CD4-positive, alpha-beta T cell treated with Interferon gamma for 1 hour (primary cell): Measurements from ENCODE around the gene IDH2.
A peak's percentile ranks its signal among the peaks of the same experiment; 100 is the strongest.
"Not testable (repeated sequence)": the region's sequence is repeated elsewhere in the genome, so short reads cannot be mapped to it uniquely, and the experiment has no call there.

Experiments used
- DNase-seq: peaks from one replicate; pipeline ENCODE4 v3.0.0-alpha.2; 2020

Gene IDH2

DNA sequence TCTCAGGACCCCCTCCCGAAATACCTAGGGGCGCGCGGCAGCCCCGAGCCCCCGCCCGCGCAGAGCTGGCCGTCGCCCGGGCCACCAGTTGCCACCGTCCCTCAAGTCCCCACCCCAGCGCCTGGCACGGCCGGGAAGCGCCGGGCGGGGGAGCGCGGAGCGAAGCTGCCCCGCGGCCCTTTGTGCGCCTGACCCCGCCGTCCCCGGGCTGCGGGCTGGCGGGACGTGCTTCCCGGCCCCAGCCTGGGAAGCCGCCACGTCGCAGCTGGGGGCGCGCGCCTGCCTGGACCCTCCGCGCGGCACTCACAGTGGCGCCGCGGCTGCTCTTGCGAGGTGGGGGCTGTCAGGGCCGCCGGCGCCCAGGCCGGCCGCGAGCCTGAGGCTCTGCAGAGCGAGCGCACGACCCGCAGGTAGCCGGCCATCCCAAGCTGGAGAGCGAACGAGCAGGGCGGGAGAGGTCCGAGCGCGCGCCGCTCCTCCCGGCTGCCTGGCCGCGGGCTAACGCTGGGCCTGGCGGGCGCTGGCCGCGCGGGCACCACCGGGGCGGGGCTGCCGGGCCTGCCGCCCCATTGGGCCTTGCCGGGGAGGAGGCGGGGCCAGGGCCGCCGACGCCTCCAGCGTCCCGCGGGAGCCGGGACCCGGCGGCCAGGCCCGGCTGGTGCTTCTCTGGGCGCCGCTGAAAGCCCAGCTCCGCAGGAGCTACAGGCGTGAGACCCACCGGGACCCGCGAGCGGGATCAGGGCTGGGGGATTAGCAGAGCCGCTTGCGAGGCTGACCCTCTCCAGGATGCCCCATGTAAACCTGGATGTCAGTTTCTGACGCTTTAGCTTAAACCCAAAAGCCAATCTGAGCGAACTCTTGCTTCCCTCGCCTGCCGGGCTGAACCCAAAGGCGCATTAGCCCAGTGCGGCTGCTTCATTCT is at the start of gene IDH2:
TSS of gene IDH2 (minus strand) at position 500 of the 922 bp plus-strand sequence. CDS start at position 422, 78 bp downstream.
- peak; percentile 64 for DNase-seq

DNA sequence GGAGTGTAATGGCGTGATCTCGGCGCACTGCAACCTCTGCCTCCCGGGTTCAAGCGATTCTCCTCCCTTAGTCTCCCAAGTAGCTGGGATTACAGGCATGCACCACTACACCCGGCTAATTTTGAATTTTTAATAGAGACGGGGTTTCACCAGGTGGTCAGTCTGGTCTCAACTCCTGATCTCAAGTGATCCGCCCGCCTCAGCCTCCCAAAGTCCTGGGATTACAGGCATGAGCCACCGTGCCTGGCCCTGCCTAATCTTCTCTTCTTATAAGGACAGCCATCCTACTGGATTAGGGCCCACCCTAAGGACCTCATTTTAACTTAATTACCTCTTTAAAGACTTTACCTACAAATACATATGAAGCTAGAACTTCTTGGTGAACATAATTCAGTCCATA is 48.3 kb upstream of the IDH2 start:
- DNase-seq = not testable (repeated sequence)

DNA sequence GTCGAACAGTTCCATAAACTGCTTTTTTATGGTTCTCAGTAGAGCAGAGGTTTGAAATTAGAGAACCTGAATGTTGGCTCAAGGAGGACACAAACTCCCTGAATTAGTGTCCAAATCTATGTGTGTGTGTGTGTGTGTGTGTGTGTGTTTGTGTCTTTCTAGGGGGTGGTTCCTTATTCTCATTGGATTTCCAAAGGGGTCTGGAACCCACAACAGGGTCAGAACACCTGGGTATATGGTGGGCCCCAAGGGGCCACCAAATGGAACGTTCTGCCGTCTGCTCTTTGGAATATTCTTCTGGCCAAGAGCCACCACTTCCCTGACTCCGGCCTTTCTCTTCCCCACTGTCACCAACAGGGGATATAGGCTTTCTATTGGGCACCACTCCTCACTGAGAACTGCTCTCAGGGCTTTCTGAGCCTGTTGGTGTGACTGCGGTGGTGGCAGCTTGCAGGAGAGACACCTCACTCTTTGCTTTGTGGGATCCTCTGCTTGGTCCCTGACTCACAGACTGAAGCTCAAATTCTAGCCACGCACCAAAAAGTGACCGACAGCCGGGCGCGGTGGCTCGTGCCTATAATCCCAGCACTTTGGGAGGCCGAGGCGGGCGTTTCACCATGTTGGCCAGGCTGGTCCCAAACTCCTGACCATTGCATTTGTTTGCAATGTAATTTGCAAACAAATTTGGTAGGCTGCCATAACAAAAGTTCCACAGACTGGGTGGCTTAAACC is 47.5 kb upstream of the IDH2 start:
- no peak for DNase-seq

DNA sequence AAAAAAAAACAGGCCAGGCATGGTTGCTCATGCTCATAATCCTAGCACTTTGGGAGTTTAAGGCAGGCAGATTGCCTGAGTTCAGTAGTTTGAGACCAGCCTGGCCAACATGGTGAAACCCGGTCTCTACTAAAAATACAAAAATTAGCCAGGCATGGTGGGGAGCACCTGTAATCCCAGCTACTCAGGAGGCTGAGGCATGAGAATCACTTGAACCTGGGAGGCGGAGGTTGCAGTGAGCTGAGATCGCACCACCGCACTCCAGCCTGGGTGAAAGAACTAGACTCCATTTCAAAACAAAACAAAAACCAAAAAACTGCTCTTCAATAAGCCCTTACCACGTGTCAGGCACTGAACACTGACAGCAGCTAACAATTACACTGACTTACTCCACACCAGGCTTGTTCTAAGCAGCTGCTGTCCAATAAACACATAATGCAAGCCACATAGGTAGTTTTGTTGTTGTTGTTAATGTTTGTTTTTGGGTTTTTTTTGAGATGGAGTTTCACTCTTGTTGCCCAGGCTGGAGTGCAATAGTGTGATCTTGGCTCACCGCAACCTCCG is 44.0 kb upstream of the IDH2 start:
- DNase-seq = not testable (repeated sequence)

DNA sequence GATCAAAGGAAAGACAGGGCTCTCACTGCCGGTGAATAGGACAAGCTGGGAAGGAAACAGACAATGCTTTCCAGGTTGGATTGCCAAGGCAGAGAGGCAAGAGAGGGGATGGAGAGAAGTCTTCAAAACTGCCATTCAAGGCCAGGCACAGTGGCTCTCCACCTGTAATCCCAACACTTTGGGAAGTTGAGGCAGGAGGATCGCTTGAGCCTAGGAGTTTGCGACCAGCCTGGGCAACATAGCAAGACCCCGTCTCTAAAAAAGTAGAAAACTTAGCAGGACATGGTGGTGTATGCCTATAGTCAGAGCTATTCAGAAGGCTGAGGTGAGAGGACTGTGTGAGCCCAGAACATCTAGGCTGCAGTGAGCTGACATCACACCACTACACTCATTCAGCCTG is 43.5 kb upstream of the IDH2 start:
- DNase-seq = no peak

DNA sequence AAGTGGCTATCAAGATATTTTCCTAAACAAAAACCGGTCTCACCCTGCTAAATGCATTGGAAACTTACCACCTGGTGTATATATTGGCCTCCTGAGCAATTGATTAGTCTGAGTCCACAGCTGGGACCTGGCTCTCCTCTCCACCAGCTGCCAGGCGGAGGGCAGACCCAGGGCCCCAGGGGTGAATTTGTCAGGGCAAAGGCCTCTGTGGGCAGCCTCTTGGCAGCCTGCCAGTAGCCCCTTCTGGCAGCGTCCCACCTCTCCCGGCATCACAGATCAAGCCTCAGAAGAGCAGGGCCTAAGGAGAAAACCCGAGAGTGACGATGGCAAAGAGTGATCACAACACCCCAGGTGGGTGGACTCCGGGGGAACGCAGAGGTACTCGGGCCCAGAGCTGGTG is 43.0 kb upstream of the IDH2 start:
- DNase-seq = no peak

DNA sequence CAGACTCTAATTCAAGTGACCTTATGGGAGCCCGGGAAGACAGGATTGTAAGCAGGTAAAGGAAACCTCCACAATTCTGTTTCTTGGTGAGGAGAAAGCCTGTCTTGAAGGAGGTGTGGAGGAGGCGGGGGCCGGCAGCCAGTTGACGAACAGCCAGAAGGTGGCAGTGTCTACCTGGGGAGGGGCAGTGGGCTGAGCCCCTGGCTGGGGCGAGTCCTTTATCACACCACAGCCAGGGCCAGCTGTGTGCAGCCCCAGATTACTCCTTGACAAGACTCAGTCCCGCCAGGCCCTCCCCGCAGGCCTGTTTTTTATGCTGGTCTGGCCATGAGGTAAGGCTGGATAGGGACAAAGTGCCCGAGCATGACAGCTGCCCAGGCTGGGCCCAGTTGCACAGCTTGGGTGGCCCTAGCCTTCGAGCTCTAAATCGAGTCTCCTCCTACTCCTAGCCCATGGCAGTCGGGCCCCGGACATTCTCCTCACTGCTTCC is 40.9 kb upstream of the IDH2 start:
- DNase-seq = peak; percentile 65

DNA sequence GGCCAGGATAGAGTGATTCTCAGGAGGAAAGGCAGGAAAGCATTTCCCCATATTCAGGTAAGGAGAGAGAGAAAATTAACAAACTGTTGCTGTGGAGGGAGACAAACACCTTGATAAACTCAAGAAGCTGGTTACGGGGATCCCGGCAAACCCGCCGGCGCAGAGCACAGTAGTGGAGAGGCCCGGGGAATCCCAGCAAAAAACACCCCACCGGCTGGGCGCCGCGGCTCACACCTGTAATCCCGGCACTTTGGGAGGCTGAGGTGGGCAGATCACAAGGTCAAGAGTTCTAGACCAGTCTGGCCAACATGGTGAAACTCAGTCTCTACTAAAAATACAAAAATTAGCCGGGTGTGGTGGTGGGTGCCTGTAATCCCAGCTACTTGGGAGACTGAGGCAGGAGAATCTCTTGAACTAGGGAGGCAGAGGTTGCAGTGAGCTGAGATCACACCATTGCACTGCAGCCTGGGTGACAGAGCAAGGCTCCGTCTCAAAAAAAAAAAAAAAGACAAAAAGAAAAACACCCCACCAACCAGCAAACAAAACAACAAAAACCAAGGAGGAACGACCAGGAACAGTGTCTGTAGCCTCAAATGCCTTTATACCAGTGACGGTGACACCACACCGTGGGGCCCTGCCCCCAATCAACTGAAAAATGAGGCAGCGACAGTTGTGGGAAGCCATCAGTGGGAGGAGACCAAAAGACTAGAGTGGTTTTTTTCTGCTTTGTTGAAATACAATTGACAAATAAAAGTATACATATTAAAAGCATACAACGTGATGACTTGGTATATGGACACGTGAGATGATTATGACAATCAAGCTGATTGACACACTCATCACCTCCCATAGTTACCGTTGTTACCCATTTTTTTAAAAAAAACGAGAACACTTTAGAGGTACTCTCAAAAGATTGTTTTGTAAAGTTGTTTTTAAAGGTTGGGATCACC is 40.2 kb upstream of the IDH2 start:
- DNase-seq = peak; percentile 47

DNA sequence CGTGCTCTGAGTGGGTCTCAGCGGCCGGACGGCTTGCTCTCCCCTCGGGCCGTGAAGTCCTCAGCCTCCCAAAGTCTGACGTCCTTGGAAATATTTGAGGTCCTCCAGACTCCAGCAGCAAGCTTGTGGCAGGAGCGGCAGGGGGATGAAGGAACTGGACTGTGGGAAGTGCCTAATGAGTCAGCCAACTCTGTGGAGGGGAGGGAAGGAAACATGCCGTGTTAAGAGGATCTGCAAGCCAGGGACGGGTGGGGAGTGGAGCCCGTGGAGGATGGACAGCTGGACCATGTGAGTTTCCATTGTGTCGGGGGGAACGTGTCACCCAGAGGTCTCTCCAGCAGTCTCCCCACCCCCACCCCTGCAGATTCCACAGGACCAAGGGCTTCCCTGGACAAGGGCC is 39.4 kb upstream of the IDH2 start:
- DNase-seq = no peak

DNA sequence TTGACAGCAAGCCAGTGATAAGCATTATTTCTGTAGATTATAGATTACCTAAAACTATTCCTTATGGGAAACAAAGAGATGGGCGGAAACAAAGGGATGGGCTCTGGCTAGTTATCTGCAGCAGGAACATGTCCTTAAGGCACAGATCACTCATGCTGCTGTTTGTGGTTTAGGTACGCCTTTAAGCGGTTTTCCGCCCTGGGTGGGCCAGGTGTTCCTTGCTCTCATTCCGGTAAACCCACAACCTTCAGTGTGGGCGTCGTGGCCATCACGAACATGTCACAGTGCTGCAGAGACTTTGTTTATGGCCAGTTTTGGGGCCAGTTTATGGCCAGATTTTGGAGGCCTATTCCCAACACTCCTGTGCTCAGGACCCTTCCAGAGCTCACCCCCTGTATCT is 37.3 kb upstream of the IDH2 start:
- DNase-seq = not testable (repeated sequence)

DNA sequence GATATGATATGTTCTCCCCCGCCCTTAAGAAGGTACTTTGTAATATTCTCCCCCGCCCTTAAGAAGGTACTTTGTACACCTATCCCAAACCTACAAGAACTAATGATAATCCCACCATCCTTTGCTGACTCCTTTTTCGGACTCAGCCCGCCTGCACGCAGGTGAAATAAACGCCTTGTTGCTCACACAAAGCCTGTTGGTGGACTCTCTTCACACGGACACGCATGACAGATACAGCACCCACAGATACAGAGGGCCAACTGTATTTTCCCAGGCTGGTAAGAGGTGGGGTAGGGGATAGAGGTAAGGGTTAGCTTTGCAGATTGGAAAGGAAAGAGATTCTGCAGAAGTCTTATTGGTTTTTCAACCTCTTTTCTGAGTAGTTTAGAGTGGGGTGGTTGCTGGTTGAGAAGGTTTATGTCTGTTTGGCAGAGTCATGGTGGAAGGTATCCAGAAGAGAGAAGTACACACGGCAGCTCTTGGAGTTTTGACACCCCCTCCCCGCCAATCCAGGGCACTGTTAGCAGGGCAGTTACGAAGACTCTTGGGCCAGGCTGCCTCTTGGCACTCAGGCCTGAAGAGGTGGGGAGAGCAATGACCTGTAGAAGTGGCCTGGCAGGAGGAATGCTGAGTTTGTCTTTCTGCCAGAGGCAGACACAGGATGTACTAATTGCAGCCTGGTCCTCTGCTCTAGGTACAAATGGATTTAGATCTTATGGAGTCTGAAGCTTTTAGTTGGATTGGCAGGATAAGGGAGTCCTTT is 36.0 kb upstream of the IDH2 start:
- no peak for DNase-seq

DNA sequence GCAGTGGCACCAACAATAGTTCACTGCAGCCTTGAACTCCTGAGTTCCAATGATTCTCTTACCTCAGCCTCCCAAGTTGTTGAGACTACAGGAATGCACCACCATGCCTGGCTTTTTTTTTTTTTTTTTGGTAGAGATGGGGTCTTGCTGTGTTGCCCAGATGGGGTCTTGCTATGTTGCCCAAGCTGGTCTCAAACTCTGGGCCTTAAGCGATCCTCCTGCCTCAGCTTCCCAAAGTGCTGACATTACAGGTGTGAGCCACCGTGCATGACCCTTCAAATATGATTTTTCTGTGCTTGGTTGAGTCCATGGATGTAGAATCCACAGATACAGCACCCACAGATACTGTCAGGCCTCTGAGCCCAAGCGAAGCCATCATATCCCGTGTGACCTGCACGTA is 30.2 kb upstream of the IDH2 start:
- no peak for DNase-seq

DNA sequence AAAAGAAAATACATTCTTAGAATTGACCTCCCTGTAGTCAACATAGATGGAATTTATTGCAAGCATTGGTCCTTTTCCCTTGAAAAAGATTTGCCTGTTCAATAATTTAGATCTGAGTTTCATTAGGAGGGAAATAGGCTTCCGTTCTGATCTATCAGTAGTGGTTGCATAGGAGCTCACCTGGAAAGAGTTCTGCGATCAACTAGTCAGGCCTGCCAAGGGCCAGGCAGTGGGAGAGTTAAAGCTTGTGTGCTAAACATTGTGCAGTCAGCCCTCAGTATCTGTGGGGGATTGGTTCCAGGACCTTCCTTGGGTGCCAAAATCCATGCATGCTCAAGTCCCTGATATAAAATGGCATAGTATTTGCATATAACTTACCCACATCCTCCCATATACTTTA is 29.6 kb upstream of the IDH2 start:
- DNase-seq = no peak

DNA sequence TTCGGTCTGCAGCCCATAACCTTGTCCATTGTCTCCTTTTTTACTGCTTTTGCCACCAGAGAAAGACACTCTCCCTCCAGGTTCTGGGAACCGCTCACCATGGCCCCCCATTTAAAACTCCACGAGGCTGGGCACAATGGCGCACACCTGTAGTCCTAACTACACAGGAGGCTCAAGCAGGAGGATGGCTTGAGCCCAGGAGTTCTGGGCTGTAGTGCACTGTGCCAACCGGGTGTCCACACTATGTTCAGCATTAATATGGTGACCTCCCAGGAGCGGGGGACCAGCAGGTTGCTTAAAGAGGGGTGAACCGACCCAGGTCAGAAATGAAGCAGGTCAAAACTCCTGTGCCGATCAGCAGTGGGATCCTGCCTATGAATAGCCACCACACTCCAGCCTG is 28.0 kb upstream of the IDH2 start:
- no peak for DNase-seq

DNA sequence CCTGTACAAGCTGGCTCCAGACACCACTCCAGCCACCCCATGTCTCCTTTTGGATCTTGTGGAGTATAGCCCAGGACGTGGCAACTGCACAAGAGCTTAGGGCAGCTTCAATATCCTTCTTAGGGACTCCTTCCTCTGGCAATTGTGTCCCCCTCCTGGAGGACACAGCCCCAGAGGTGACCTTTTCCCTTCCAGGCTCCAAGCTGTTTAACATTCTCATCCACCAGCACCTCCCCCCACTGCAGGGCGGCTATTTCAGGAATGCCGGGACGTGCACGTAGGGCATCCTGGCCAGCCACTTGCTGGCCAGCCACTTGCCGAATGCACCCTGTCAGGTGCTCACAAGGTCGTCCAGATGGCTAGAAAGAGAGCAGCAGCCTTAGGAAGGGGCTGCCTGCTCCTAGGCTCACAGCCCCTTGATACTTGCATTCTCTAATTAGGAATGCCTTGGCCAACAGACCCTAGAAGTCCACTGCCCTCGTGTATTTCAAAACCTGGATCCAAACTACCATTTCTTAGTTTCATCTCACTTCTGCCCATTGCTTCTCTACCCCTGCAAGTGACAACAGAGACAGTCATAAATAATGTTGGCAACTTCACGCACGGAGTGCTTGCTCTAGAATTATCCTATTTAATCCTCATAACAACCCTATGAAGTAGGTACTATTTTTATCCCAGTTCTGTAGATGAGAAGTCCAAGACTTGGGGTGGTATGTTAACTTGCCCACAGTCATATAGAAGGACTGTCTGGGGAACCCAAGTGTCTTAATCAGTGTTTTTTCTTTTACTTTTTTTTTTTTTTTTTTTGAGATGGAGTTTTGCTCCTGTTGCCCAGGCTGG is 24.5 kb upstream of the IDH2 start:
- no peak for DNase-seq

DNA sequence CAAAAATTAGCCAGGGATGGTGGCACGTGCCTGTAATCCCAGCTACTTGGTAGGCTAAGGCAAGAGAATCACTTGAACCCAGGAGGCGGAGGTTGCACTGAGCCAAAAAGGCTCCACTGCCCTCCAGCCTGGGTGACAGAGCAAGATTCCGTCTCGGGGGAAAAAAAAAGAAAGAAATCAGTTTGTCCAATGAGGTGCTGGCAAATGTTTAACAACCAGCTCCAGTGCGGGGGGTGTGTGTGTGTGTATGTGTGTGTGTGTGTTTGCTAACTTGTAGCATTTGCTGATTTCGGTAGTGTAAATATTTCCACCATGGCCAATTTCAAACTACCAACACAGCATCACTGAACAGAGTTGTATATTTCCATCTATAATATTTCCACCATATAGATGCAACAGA is 23.8 kb upstream of the IDH2 start:
- no peak for DNase-seq

DNA sequence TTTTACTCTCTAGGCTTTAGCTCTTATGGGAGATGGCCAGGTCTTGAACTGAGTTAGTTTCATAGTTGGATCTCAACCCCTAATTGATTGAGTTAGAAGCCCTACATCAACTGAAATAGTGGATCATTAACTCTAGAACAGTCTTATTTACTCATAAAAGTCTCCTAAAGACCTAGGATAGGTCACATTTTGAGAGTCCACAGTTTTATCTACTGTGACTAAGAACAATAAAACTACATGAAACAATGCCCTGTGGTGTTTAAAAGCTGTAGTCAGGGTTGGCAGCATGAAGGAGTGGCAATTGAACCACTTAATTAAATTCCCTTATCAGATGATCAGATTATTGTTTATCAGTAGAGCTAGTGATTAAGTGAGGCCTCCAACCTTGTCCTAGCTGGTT is 22.2 kb upstream of the IDH2 start:
- DNase-seq = no peak

DNA sequence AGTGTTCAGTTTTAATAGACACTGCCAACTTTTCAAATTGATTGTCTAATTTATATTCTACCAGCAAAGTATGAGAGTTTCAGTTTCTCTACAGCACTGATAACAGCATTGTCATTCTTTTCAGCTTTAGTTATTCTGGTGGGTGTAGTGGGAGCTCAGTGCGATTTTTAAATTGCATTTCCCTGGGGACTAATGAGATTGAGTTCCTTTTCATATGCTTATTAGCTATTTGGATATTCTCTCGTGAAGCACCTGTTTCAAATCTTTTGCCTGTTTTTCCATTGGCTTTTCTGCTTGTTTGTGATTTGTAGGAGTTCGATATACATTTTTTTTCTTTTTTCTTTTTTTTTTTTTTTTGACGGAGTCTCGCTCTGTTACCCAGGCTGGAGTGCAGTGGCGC is 18.8 kb upstream of the IDH2 start:
- no peak for DNase-seq

DNA sequence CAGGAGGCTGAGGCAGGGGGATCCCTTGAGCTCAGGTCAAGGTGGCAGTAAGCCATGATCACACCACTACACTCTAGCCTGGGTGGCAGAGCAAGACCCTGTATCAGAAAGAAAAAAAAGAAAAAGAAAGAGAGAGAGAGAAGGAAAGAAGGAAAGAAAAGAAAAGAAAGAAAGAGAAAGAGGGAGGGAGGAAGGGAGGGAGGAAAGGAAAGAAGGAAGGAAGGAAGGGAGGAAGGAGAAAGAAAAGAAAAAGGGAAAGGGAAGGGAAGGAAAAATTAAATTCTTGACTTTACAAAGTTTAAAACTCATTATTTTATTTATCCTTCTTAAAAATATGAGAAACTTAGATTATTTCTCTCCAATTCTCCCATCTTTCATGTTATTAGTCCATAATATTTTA is 17.1 kb upstream of the IDH2 start:
- no peak for DNase-seq

DNA sequence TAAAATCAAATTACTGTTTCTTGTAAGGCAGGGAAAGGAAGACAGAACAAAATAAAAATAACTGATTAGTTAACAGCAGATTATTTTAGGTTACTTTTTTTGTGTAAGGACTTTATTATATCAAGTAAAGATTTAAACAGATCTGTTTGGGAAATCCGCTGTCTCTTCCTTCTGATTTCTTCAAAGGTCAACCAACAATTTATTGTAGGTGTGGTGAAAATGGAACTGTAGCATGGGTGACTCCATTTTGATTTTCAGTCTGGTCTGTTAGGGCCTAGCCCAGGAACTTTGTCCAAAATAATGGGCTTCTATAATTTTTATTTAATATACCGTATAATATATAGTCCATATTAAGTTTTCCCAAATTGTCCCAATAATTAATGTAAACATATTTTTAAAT is 13.5 kb upstream of the IDH2 start:
- no peak for DNase-seq

DNA sequence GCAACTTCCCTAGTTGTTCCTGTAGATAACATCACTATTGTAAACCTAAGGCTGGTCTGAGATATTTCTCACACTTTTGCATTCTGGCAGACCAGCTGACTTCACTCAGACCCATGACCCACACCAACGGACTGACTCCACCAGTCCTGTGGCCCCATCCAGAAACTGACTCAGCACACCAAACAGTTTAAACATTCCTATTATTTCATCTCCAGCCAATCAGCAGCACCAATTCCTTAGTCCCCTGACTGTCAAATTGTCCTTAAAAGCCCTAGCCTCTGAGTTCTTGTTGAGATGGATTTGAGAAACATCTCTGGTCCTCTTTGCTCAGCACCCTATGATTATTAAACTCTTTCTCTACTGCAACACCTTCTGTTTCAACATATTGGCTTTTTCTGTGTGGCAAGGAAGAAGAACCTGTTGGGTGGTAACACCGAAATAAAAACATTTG is 12.2 kb upstream of the IDH2 start:
- no peak for DNase-seq
